HCT116 (cell line): Measurements from ENCODE around the gene GALNT18. TPM values are rescaled to one million over a fixed set of nuclear protein-coding genes. Genes with fewer than 3 reads are reported as not detected.

Source experiments
- ATAC-seq: fragments of 200-7000 bp; cut with Tn5 transposase; 2 replicates; pipeline ENCODE4 v1.9.1; 2020; ENCODE audit warnings: mild to moderate bottlenecking, moderate library complexity
- BruUV-seq: library from RNA; stranded (reverse); fragments of 400-500 nt; replicated peaks from 2 replicates; lab custom pipeline; 2021; lab: Mats Ljungman, UMichigan
- CTCF ChIA-PET: fragments of 300-600 bp; sonication (Branson Sonifier 250); formaldehyde crosslinking; loops from one replicate; lab custom pipeline; 2021; ENCODE audit warnings: antibody characterized with exemption; lab: Charles Lee
- POLR2A ChIA-PET: fragments of 300-600, 350-600 bp; sonication (Branson Sonifier 250); formaldehyde crosslinking; loops from one replicate; lab custom pipeline; 2021; ENCODE audit warnings: antibody characterized with exemption; lab: Charles Lee
- RAD21 ChIA-PET, 2 experiments: fragments of 300-600 bp; sonication (Branson Sonifier 250); formaldehyde crosslinking; loops; one replicate each; lab custom pipeline; 2023; ENCODE audit warnings: low total read pairs in 2 of 2; ENCODE audit not compliant: uncharacterized antibody in 2 of 2, unreplicated experiment in 2 of 2, low non-redundant PET in 1 of 2; lab: Charles Lee
- DNase-seq: peaks from one replicate; pipeline ENCODE4 v3.0.0-alpha.2; 2010; ENCODE audit warnings: low read depth, low spot score
- H2AFZ ChIP-seq: fragments of 200-600 bp; shearing (Covaris generic), sonication (generic); 2 replicates; pipeline ENCODE4 v1.6.1; 2017; ENCODE audit warnings: low read depth, mixed run types, mixed read lengths, antibody characterized with exemption, low read length; ENCODE audit not compliant: poor library complexity, severe bottlenecking
- H3K27ac ChIP-seq: 2 replicates; pipeline ENCODE4 v1.5.1; 2012; ENCODE audit warnings: low read depth, low read length
- H3K27me3 ChIP-seq: fragments of 200-600 bp; sonication (generic); 2 replicates; pipeline ENCODE4 v1.6.1; 2016; ENCODE audit warnings: mixed run types, low read length, mixed read lengths; ENCODE audit not compliant: insufficient read depth
- H3K36me3 ChIP-seq, 2 experiments: fragments of 200-500 bp in 1 of 2; fragments of 200-600 bp in 1 of 2; sonication (Bioruptor generic) in 1 of 2; sonication (generic) in 1 of 2; 2 replicates each; pipeline versions ENCODE4 v1.5.1 to v1.6.1; 2014 to 2016; ENCODE audit warnings: low read length in 2 of 2, inconsistent platforms in 1 of 2, mixed read lengths in 1 of 2, mixed run types in 1 of 2; ENCODE audit not compliant: insufficient read depth in 2 of 2, control insufficient read depth in 1 of 2
- H3K4me1 ChIP-seq, 2 experiments: fragments of 200-600 bp in 1 of 2; sonication (generic) in 1 of 2; 2 replicates each; pipeline versions ENCODE4 v1.5.1 to v1.6.1; 2012 to 2017; ENCODE audit warnings: low read length in 2 of 2, inconsistent platforms in 1 of 2, mild to moderate bottlenecking in 1 of 2, mixed read lengths in 1 of 2, mixed run types in 1 of 2, moderate library complexity in 1 of 2; ENCODE audit not compliant: insufficient read depth in 2 of 2, control insufficient read depth in 1 of 2
- H3K4me2 ChIP-seq: fragments of 200-600 bp; sonication (generic); 2 replicates; pipeline ENCODE4 v1.6.1; 2017; ENCODE audit warnings: mixed run types, low read length, mixed read lengths
- H3K4me3 ChIP-seq, 2 experiments: fragments of 200-600 bp in 1 of 2; sonication (generic) in 1 of 2; replicated peaks in 1 of 2; 2 replicates each; pipeline ENCODE4 v1.5.1; 2011 to 2016; ENCODE audit warnings: low read length in 2 of 2, control low read depth in 1 of 2, low read depth in 1 of 2, mild to moderate bottlenecking in 1 of 2, mixed read lengths in 1 of 2, mixed run types in 1 of 2
- H3K79me2 ChIP-seq: fragments of 200-600 bp; sonication (generic); 2 replicates; pipeline ENCODE4 v1.6.1; 2017; ENCODE audit warnings: mild to moderate bottlenecking, mixed run types, low read length, moderate library complexity, mixed read lengths; ENCODE audit not compliant: insufficient read depth
- H3K9ac ChIP-seq: fragments of 200-600 bp; sonication (generic); 2 replicates; pipeline ENCODE4 v1.6.1; 2016; ENCODE audit warnings: low read length, mixed read lengths
- H3K9me2 ChIP-seq: fragments of 200-600 bp; sonication (generic), shearing (Covaris generic); 2 replicates; pipeline ENCODE4 v1.6.1; 2017; ENCODE audit warnings: mixed run types, mild to moderate bottlenecking, moderate library complexity; ENCODE audit not compliant: insufficient read depth
- H3K9me3 ChIP-seq, 2 experiments: fragments of 200-500 bp in 1 of 2; fragments of 200-600 bp in 1 of 2; sonication (Bioruptor generic) in 1 of 2; sonication (generic) in 1 of 2; 2 replicates each; pipeline ENCODE4 v1.6.1; 2014 to 2017; ENCODE audit warnings: low read length in 2 of 2, mixed read lengths in 2 of 2, inconsistent platforms in 1 of 2, low read depth in 1 of 2, mild to moderate bottlenecking in 1 of 2, mixed run types in 1 of 2, moderate library complexity in 1 of 2; ENCODE audit not compliant: control insufficient read depth in 1 of 2, insufficient read depth in 1 of 2
- H4K20me1 ChIP-seq: fragments of 200-600 bp; sonication (generic), shearing (Covaris generic); 2 replicates; pipeline ENCODE4 v1.6.1; 2017; ENCODE audit warnings: mixed run types, mild to moderate bottlenecking, moderate library complexity; ENCODE audit not compliant: insufficient read depth
- CBX3 ChIP-seq: IDR thresholded peaks from 2 replicates; pipeline ENCODE4 v1.6.1; 2012; ENCODE audit warnings: low read depth
- CEBPB ChIP-seq: IDR thresholded peaks from 2 replicates; pipeline ENCODE4 v1.6.1; 2012; ENCODE audit warnings: low read depth
- EGR1 ChIP-seq: IDR thresholded peaks from 2 replicates; pipeline ENCODE4 v1.6.1; 2012; ENCODE audit warnings: low read depth
- ELF1 ChIP-seq: IDR thresholded peaks from 2 replicates; pipeline ENCODE4 v1.6.1; 2012; ENCODE audit warnings: low read depth, borderline replicate concordance
- EZH2 ChIP-seq: fragments of 200-600 bp; sonication (generic); IDR thresholded peaks from 2 replicates; pipeline ENCODE4 v1.6.1; 2017; ENCODE audit warnings: antibody characterized with exemption, mixed run types
- EZH2phosphoT487 ChIP-seq: fragments of 200-600 bp; IDR thresholded peaks from 2 replicates; pipeline ENCODE4 v1.6.1; 2018; ENCODE audit warnings: antibody characterized with exemption, borderline replicate concordance
- FOSL1 ChIP-seq: IDR thresholded peaks from 2 replicates; pipeline ENCODE4 v1.6.1; 2012; ENCODE audit warnings: low read depth
- JUND ChIP-seq: IDR thresholded peaks from 2 replicates; pipeline ENCODE4 v1.6.1; 2012
- POLR2AphosphoS5 ChIP-seq: IDR thresholded peaks from 2 replicates; pipeline ENCODE4 v1.6.1; 2011; ENCODE audit warnings: mild to moderate bottlenecking, low read depth, low read length, moderate library complexity
- RAD21 ChIP-seq: IDR thresholded peaks from 2 replicates; pipeline ENCODE4 v1.6.1; 2012; ENCODE audit warnings: low read depth, mild to moderate bottlenecking
- SP1 ChIP-seq: IDR thresholded peaks from 2 replicates; pipeline ENCODE4 v1.6.1; 2012; ENCODE audit warnings: low read depth
- SRF ChIP-seq: IDR thresholded peaks from 2 replicates; pipeline ENCODE4 v1.6.1; 2012; ENCODE audit warnings: low read depth
- TCF7L2 ChIP-seq: IDR thresholded peaks from 2 replicates; pipeline ENCODE4 v1.7.0; 2011; ENCODE audit warnings: borderline replicate concordance, inconsistent platforms; ENCODE audit not compliant: insufficient read depth, insufficient read length; ENCODE audit errors: extremely low read depth
- ZFX ChIP-seq: fragments of 450-650 bp; IDR thresholded peaks from 2 replicates; pipeline ENCODE4 v1.6.1; 2017
- ZNF274 ChIP-seq: fragments of 200-500 bp; sonication (Bioruptor generic); IDR thresholded peaks from 2 replicates; pipeline ENCODE4 v1.6.1; 2014; ENCODE audit warnings: mild to moderate bottlenecking, low read depth, low read length, inconsistent platforms
- intact Hi-C: fragments of 100-400 bp; cut with micrococcal nuclease; formaldehyde crosslinking; loops from 2 replicates; pipeline ENCODE4 v1.10.0; 2022
- total RNA-seq: library from RNA; stranded (reverse); gene quantifications from one replicate; pipeline ENCODE4 v1.2.1, GENCODE V29; 2021; ENCODE audit not compliant: unreplicated experiment
- TF ChIP-seq, protein P1 (sequence below): IDR thresholded peaks from 2 replicates; pipeline ENCODE4 v1.6.1; 2012; ENCODE audit warnings: low read depth
- TF ChIP-seq, protein P2 (sequence below), 3 experiments: fragments of 200-600 bp in 1 of 3; sonication (generic) in 1 of 3; IDR thresholded peaks in 2 of 3; conservative IDR thresholded peaks in 1 of 3; 2 replicates each; pipeline ENCODE4 v1.5.1; 2012 to 2017; ENCODE audit warnings: low read depth in 2 of 3, low read length in 2 of 3, antibody characterized with exemption in 1 of 3, borderline replicate concordance in 1 of 3, control low read depth in 1 of 3, mild to moderate bottlenecking in 1 of 3, mixed read lengths in 1 of 3, mixed run types in 1 of 3, moderate library complexity in 1 of 3; ENCODE audit not compliant: insufficient read depth in 1 of 3
- TF ChIP-seq, protein P3 (sequence below): IDR thresholded peaks from 2 replicates; pipeline ENCODE4 v1.6.1; 2012

The GALNT18 gene
- total RNA-seq, 1 experiment from 2014 or later, result 19.9 TPM

GRCh38 chr11:11512502-11512901 lies 109.3 kb downstream of the GALNT18 start:
- Histone ChIP-seq H3K27ac (no peak overlapping the region), H3K4me1 (no peaks in the 10 kb centered on the region), H3K4me3 (no peak overlapping the region), H3K9me3 (no peaks in the 10 kb centered on the region), H3K36me3 (no peaks in the 10 kb centered on the region), H3K27me3 (no peaks in the 10 kb centered on the region), H3K79me2 (0 out of 2 replicates have a peak, but pooled peaks cover 4% of the 10 kb centered on the region), H2AFZ (no peak overlapping the region), H4K20me1 (peaks cover 3% of the 10 kb centered on the region; the same call in 1 of the 2 replicates), H3K9ac (no peak overlapping the region), H3K9me2 (no peaks in the 10 kb centered on the region), H3K4me2 (no peak overlapping the region)
- ATAC-seq (no peak), DNase-seq (no peak)
- TF ChIP-seq EZH2phosphoT487, result no peak
- TF ChIP-seq ZNF274, result no peak
- no peak for TF ChIP-seq RAD21
- TF ChIP-seq ZFX, result no peak
- no peak for TF ChIP-seq TCF7L2
- TF ChIP-seq, protein P1, sequence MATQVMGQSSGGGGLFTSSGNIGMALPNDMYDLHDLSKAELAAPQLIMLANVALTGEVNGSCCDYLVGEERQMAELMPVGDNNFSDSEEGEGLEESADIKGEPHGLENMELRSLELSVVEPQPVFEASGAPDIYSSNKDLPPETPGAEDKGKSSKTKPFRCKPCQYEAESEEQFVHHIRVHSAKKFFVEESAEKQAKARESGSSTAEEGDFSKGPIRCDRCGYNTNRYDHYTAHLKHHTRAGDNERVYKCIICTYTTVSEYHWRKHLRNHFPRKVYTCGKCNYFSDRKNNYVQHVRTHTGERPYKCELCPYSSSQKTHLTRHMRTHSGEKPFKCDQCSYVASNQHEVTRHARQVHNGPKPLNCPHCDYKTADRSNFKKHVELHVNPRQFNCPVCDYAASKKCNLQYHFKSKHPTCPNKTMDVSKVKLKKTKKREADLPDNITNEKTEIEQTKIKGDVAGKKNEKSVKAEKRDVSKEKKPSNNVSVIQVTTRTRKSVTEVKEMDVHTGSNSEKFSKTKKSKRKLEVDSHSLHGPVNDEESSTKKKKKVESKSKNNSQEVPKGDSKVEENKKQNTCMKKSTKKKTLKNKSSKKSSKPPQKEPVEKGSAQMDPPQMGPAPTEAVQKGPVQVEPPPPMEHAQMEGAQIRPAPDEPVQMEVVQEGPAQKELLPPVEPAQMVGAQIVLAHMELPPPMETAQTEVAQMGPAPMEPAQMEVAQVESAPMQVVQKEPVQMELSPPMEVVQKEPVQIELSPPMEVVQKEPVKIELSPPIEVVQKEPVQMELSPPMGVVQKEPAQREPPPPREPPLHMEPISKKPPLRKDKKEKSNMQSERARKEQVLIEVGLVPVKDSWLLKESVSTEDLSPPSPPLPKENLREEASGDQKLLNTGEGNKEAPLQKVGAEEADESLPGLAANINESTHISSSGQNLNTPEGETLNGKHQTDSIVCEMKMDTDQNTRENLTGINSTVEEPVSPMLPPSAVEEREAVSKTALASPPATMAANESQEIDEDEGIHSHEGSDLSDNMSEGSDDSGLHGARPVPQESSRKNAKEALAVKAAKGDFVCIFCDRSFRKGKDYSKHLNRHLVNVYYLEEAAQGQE, result no peak
- no peak for TF ChIP-seq POLR2AphosphoS5
- no peak for TF ChIP-seq EZH2
- TF ChIP-seq, protein P2, sequence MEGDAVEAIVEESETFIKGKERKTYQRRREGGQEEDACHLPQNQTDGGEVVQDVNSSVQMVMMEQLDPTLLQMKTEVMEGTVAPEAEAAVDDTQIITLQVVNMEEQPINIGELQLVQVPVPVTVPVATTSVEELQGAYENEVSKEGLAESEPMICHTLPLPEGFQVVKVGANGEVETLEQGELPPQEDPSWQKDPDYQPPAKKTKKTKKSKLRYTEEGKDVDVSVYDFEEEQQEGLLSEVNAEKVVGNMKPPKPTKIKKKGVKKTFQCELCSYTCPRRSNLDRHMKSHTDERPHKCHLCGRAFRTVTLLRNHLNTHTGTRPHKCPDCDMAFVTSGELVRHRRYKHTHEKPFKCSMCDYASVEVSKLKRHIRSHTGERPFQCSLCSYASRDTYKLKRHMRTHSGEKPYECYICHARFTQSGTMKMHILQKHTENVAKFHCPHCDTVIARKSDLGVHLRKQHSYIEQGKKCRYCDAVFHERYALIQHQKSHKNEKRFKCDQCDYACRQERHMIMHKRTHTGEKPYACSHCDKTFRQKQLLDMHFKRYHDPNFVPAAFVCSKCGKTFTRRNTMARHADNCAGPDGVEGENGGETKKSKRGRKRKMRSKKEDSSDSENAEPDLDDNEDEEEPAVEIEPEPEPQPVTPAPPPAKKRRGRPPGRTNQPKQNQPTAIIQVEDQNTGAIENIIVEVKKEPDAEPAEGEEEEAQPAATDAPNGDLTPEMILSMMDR (IDR thresholded peaks at IDR 0.05 in 2 of 3, conservative IDR thresholded peaks at IDR 0.05 in 1 of 3; ENCODE audit: borderline replicate concordance in 1 of 3, insufficient read depth in 1 of 3, low read depth in 2 of 3, low read length in 2 of 3), result no peak
- TF ChIP-seq CEBPB, result no peak
- TF ChIP-seq CBX3, result no peak
- no peak for TF ChIP-seq FOSL1
- no peak for TF ChIP-seq SRF
- no peak for TF ChIP-seq SP1
- TF ChIP-seq EGR1, result no peak
- TF ChIP-seq, protein P3, sequence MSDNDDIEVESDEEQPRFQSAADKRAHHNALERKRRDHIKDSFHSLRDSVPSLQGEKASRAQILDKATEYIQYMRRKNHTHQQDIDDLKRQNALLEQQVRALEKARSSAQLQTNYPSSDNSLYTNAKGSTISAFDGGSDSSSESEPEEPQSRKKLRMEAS, result no peak
- TF ChIP-seq JUND, result no peak
- TF ChIP-seq ELF1, result no peak
- RAD21 ChIA-PET, result no interaction called here
- BruUV-seq, result no TSS peak
- POLR2A ChIA-PET, result no interaction called here
- CTCF ChIA-PET, result no interaction called here
- intact Hi-C loops, result no loop called here
